Smooth muscle cell of the brain vasculature (primary cell): ENCODE data around the gene MYO3B.

Experiments used
- DNase-seq: peaks from one replicate; pipeline ENCODE4 v3.0.0-alpha.2; 2012; ENCODE audit warnings: low read depth, low spot score

MYO3B gene

GRCh38 chr2:170368370-170368769, 190.4 kb downstream of the MYO3B start:
- DNase-seq: no peak

GRCh38 chr2:170369228-170369627, 191.3 kb downstream of the MYO3B start:
- no peak for DNase-seq

- no peak for DNase-seq
These were observed 191.9 kb downstream of the MYO3B start for GRCh38 chr2:170369894-170370293.

- DNase-seq: no peak
These were observed 193.5 kb downstream of the MYO3B start for GRCh38 chr2:170371231-170371998.

GRCh38 chr2:170375192-170375591, 197.2 kb downstream of the MYO3B start:
- no peak for DNase-seq

GRCh38 chr2:170377500-170378207, 199.7 kb downstream of the MYO3B start:
- DNase-seq: no peak

- no peak for DNase-seq
These were observed 202.3 kb downstream of the MYO3B start for GRCh38 chr2:170380267-170380666.

GRCh38 chr2:170381678-170382077, 203.7 kb downstream of the MYO3B start:
- no peak for DNase-seq

- no peak for DNase-seq
These were observed 208.6 kb downstream of the MYO3B start for GRCh38 chr2:170386554-170386953.

GRCh38 chr2:170391018-170391417, 213.1 kb downstream of the MYO3B start:
- no peak for DNase-seq

GRCh38 chr2:170391697-170392096, 213.8 kb downstream of the MYO3B start:
- no peak for DNase-seq

GRCh38 chr2:170393861-170394498, 216.0 kb downstream of the MYO3B start:
- DNase-seq: no peak

GRCh38 chr2:170394641-170395387, 216.9 kb downstream of the MYO3B start:
- no peak for DNase-seq

GRCh38 chr2:170396799-170397459, 219.0 kb downstream of the MYO3B start:
- no peak for DNase-seq

GRCh38 chr2:170401187-170401586, 223.2 kb downstream of the MYO3B start:
- no peak for DNase-seq

GRCh38 chr2:170404846-170405245, 226.9 kb downstream of the MYO3B start:
- DNase-seq: no peak

GRCh38 chr2:170405326-170405725, 227.4 kb downstream of the MYO3B start:
- DNase-seq: no peak

- no peak for DNase-seq
These were observed 230.7 kb downstream of the MYO3B start for GRCh38 chr2:170408461-170409163.

GRCh38 chr2:170409164-170409535, 231.2 kb downstream of the MYO3B start:
- DNase-seq: peak; percentile 45

GRCh38 chr2:170411660-170412059, 233.7 kb downstream of the MYO3B start:
- no peak for DNase-seq
